HL-60 (cell line): Measurements from ENCODE around the gene ELAVL4.

Experiments used
- DNase-seq, 2 experiments: peaks; one replicate each; pipeline ENCODE4 v3.0.0-alpha.2; 2010 to 2020; ENCODE audit warnings: low read depth in 1 of 2, low spot score in 1 of 2
- H3K27ac ChIP-seq: fragments of 250-450 bp; sonication (Bioruptor Pico); replicated peaks from 2 replicates; pipeline ENCODE4 v1.5.1; 2020; ENCODE audit warnings: mild to moderate bottlenecking, moderate library complexity
- H3K27me3 ChIP-seq: fragments of 250-450 bp; sonication (Bioruptor Pico); 2 replicates; pipeline ENCODE4 v1.5.1; 2021; ENCODE audit warnings: mild to moderate bottlenecking, moderate library complexity; ENCODE audit not compliant: insufficient read depth, poor library complexity, severe bottlenecking
- H3K4me3 ChIP-seq: replicated peaks from 2 replicates; pipeline ENCODE4 v1.5.1; 2011; ENCODE audit warnings: mild to moderate bottlenecking, control low read depth, low read length; ENCODE audit not compliant: insufficient read depth
- GABPA ChIP-seq: IDR thresholded peaks from 2 replicates; pipeline ENCODE4 v1.6.1; 2012; ENCODE audit warnings: low read depth
- POLR2AphosphoS5 ChIP-seq: IDR thresholded peaks from 2 replicates; pipeline ENCODE4 v1.6.1; 2012; ENCODE audit warnings: low read depth
- SPI1 ChIP-seq: IDR thresholded peaks from 2 replicates; pipeline ENCODE4 v1.6.1; 2012; ENCODE audit warnings: low read depth, mild to moderate bottlenecking, borderline replicate concordance
- TF ChIP-seq, protein P1 (sequence below): IDR thresholded peaks from 2 replicates; pipeline ENCODE4 v1.6.1; 2012; ENCODE audit warnings: low read depth; ENCODE audit not compliant: insufficient replicate concordance
- TF ChIP-seq, protein P2 (sequence below): IDR thresholded peaks from one replicate; pipeline ENCODE4 v1.5.1; 2011; ENCODE audit warnings: low read length, control low read depth, inconsistent platforms; ENCODE audit not compliant: insufficient read depth

ELAVL4 gene

DNA sequence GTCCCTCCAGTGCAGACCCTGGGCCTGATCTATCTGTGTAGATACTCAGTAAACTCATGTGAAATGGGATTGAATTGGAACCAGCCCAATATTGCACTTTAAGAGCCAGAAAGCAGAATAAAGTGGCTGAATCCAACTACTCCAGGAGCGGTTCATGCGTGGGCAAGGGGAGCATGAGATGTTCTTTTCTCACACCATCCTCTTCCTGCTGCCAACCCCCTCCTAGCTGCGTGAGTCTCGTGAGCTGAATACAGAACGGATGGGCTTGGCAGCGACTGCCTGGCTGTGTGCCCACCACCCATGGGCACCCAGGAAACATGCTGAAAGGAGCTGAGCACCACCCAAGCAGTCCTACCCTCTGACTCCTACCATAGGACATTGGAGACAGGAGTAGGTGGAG is 128.3 kb downstream of the ELAVL4 start:
- Histone ChIP-seq H3K27ac (no peak overlapping the region), H3K4me3 (no peak overlapping the region), H3K27me3 (no peaks in the 10 kb centered on the region)
- no peak for DNase-seq
- TF ChIP-seq SPI1 (no peak), POLR2AphosphoS5 (no peak), GABPA (no peak)
- TF ChIP-seq, protein P1, sequence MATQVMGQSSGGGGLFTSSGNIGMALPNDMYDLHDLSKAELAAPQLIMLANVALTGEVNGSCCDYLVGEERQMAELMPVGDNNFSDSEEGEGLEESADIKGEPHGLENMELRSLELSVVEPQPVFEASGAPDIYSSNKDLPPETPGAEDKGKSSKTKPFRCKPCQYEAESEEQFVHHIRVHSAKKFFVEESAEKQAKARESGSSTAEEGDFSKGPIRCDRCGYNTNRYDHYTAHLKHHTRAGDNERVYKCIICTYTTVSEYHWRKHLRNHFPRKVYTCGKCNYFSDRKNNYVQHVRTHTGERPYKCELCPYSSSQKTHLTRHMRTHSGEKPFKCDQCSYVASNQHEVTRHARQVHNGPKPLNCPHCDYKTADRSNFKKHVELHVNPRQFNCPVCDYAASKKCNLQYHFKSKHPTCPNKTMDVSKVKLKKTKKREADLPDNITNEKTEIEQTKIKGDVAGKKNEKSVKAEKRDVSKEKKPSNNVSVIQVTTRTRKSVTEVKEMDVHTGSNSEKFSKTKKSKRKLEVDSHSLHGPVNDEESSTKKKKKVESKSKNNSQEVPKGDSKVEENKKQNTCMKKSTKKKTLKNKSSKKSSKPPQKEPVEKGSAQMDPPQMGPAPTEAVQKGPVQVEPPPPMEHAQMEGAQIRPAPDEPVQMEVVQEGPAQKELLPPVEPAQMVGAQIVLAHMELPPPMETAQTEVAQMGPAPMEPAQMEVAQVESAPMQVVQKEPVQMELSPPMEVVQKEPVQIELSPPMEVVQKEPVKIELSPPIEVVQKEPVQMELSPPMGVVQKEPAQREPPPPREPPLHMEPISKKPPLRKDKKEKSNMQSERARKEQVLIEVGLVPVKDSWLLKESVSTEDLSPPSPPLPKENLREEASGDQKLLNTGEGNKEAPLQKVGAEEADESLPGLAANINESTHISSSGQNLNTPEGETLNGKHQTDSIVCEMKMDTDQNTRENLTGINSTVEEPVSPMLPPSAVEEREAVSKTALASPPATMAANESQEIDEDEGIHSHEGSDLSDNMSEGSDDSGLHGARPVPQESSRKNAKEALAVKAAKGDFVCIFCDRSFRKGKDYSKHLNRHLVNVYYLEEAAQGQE: no peak
- TF ChIP-seq, protein P2, sequence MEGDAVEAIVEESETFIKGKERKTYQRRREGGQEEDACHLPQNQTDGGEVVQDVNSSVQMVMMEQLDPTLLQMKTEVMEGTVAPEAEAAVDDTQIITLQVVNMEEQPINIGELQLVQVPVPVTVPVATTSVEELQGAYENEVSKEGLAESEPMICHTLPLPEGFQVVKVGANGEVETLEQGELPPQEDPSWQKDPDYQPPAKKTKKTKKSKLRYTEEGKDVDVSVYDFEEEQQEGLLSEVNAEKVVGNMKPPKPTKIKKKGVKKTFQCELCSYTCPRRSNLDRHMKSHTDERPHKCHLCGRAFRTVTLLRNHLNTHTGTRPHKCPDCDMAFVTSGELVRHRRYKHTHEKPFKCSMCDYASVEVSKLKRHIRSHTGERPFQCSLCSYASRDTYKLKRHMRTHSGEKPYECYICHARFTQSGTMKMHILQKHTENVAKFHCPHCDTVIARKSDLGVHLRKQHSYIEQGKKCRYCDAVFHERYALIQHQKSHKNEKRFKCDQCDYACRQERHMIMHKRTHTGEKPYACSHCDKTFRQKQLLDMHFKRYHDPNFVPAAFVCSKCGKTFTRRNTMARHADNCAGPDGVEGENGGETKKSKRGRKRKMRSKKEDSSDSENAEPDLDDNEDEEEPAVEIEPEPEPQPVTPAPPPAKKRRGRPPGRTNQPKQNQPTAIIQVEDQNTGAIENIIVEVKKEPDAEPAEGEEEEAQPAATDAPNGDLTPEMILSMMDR: no peak

DNA sequence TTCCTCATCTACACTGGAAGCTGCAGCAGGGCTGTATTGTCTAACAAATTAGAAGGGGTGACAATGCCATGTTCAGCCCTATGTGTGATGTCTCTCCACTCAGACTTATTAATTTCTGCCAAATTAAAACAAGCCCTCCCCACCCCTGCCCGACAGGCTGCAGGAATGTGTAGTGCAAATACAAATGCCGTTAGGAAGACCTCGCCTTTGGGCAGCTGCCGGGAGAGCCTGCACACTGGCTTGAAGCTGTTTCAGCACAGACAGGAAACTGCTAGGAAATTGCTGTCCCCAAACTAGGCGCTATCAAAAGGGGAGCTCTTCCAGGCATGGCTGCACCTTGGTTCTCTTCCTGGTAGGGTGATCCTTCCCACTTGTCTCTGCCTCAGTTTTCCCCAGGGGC is 135.2 kb downstream of the ELAVL4 start:
- no peak overlapping the region for H3K27ac ChIP-seq
- TF ChIP-seq POLR2AphosphoS5 (no peak), GABPA (no peak), SPI1 (no peak)
- TF ChIP-seq, protein P1: no peak
- TF ChIP-seq, protein P2: no peak
- no peak for DNase-seq
- no peaks in the 10 kb centered on the region for H3K27me3 ChIP-seq
- H3K4me3 ChIP-seq: no peak overlapping the region

DNA sequence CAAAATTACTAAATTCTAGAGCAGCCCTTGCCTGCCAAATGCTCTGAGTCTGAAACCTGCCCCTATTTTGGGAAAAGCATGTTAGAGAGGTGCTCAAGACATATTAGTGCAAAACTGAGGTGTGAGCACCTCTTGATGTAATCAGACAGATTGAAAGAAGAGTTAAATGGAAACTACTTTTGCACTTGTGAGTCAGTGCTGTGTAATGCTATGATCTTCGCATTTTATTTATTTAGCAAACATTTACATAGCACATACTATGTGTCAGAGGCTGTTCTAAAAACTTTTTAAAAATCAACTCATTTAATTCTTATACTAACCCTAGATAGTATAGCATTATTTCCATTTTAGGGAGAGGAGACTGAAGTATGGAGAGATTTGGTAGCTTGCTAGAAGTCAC is 138.1 kb downstream of the ELAVL4 start:
- no peak for DNase-seq
- TF ChIP-seq SPI1: no peak
- TF ChIP-seq, protein P2: no peak
- Histone ChIP-seq H3K4me3 (no peak overlapping the region), H3K27me3 (no peaks in the 10 kb centered on the region), H3K27ac (no peak overlapping the region)

DNA sequence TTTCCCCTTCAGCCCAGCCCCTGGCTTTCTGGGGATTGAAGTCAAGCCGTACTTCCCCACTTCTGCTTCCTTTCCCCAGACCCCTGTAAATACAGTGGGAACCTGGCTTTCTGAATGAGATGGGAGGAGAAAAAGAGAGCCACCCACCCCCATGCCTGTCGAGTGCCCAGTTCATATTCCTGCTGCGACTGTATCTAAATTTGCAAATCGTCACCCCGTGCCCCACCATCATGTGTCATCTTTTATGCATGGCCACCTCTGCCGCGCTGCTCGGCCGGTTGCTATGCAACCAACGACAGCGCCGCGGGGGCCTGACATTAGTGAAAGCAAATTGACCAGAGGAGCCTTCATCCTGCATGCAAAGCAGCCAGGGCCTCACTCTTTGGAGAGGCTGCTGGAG is 143.0 kb downstream of the ELAVL4 start:
- no peak for TF ChIP-seq SPI1
- TF ChIP-seq, protein P1: no peak
- TF ChIP-seq GABPA: no peak
- TF ChIP-seq, protein P2: no peak
- no peak for TF ChIP-seq POLR2AphosphoS5
- H3K27ac ChIP-seq: no peak overlapping the region
- no peaks in the 10 kb centered on the region for H3K27me3 ChIP-seq
- DNase-seq: no peak
- no peak overlapping the region for H3K4me3 ChIP-seq
